ENCODE measurements around the gene ACHE. TPM values are rescaled to one million over a fixed set of nuclear protein-coding genes. Genes with fewer than 3 reads are reported as not detected.
A peak's percentile ranks its signal among the peaks of the same experiment; 100 is the strongest.
"Not testable (repeated sequence)": the region's sequence is repeated elsewhere in the genome, so short reads cannot be mapped to it uniquely, and the experiment has no call there.

Gene ACHE
- total and polyA plus RNA-seq, 7 experiments from 2014 or later: 0.11 to 0.32 (median 0.22) TPM; not detected in 4

DNA sequence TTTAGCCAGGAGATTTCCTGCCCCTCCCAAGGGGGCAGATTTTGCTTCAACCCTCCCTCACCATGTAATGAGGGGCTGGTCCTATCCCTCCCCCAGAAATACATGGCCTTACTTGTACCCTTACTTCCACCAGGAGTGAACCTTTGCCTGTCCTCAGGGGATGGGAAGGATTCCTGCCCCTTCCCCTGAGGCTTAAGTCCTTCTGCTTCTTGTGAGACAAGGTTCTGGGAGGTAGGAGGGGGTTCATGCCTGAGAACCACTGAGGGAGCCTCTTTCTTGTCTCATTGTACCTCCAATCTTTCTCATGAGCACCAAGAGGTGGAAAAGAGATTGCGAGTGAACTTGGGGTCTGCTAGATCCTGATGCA is 34.1 kb upstream of the ACHE start:
- DNase-seq (no peak), ATAC-seq (no peak)
- ChIA-PET POLR2A (no interaction called here), CTCF (no interaction called here)
- Histone ChIP-seq H3K9me3 (ENCODE audit: control insufficient read depth in 2 of 3, low read length in 3 of 3) (no peaks in the 10 kb centered on the region), H3K4me1 (ENCODE audit: control insufficient read depth in 2 of 2, insufficient read depth in 2 of 2, low read length in 2 of 2) (no peaks in the 10 kb centered on the region), H3K4me3 (ENCODE audit: low read length) (no peak overlapping the region), H3K27me3 (ENCODE audit: control insufficient read depth in 2 of 2, insufficient read depth in 2 of 2, low read length in 2 of 2) (no peaks in the 10 kb centered on the region), H3K36me3 (ENCODE audit: control insufficient read depth in 2 of 3, insufficient read depth in 3 of 3, low read length in 3 of 3) (no peaks in the 10 kb centered on the region), H3K27ac (ENCODE audit: low read depth, low read length) (no peak overlapping the region)
- H3K4me3 Mint-ChIP-seq: no peak overlapping the region
- peaks cover 3 to 17% (median 7%) of the 10 kb centered on the region in 11 donors for H3K9me3 Mint-ChIP-seq
- no peaks in the 10 kb centered on the region for H3K4me1 Mint-ChIP-seq
- H3K27me3 Mint-ChIP-seq: peaks cover 2 to 19% (median 7%) of the 10 kb centered on the region in 5 donors
- peaks cover 0 to 6% (median 4%) of the 10 kb centered on the region in 5 donors for H3K36me3 Mint-ChIP-seq
- H3K27ac Mint-ChIP-seq: peak overlapping the region in 1 of 9 donors; percentile 16
- intact Hi-C loops (cut with micrococcal nuclease): no loop called here

DNA sequence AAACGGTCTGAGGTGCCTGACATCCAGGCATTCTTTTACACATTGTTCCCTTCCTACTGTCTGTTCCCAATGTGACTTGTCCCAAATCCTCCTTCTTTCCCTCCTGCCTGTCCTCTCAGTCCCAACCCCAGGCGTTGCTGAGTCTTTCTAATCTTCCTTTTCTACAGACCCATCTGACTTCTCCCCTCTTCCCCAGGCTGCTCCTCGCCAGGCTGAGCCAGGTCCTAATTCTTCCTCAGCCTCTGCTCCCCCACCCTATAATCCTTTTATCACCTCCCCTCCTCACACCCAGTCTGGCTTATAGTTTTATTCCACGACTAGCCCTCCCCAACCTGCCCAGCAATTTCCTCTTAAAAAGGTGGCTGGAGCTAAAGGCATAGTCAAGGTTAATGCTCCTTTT is 27.9 kb upstream of the ACHE start:
- H3K36me3 Mint-ChIP-seq; intact Hi-C loops (cut with micrococcal nuclease); H3K27ac Mint-ChIP-seq; H3K4me3 Mint-ChIP-seq; H3K9me3 Mint-ChIP-seq; POLR2A ChIA-PET; H3K27me3 ChIP-seq (ENCODE audit: control insufficient read depth in 2 of 2, insufficient read depth in 2 of 2, low read length in 2 of 2); H3K9me3 ChIP-seq (ENCODE audit: control insufficient read depth in 2 of 3, low read length in 3 of 3); H3K36me3 ChIP-seq (ENCODE audit: control insufficient read depth in 2 of 3, insufficient read depth in 3 of 3, low read length in 3 of 3); H3K4me1 ChIP-seq (ENCODE audit: control insufficient read depth in 2 of 2, insufficient read depth in 2 of 2, low read length in 2 of 2); H3K27ac ChIP-seq (ENCODE audit: low read depth, low read length); H3K4me1 Mint-ChIP-seq; H3K4me3 ChIP-seq (ENCODE audit: low read length); ATAC-seq; DNase-seq; CTCF ChIA-PET: not testable (repeated sequence)
- H3K27me3 Mint-ChIP-seq: peaks cover 9 to 20% (median 17%) of the 10 kb centered on the region in 5 donors

DNA sequence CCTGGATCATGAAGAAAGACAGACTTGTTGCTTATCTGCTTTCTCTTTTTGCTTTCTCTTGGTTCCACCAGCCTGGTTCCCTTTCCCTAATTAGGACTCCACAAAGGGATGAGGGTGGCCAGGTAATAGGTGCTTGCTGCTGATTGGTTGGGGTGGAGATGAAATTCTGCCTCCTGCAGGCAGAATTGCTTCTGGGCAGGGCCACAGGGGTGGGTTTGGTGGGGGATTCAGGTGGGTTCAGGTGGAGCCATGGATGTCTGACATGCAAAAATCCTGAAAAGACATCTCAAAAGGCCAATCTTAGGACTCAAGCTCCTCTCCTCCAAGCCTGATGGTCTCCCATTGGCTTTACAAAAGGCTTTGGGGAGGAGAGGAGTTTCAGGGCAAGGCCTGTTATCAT is 25.4 kb upstream of the ACHE start:
- H3K9me3 Mint-ChIP-seq: no peaks in the 10 kb centered on the region
- peaks cover 0 to 4% (median 0%) of the 10 kb centered on the region in 7 donors for H3K4me1 Mint-ChIP-seq
- no peak overlapping the region for H3K4me3 ChIP-seq (ENCODE audit: low read length)
- ChIA-PET POLR2A (no interaction called here), CTCF (no interaction called here)
- ATAC-seq (no peak), DNase-seq (no peak)
- no peak overlapping the region for H3K27ac ChIP-seq (ENCODE audit: low read depth, low read length)
- H3K36me3 Mint-ChIP-seq: no peaks in the 10 kb centered on the region
- H3K27ac Mint-ChIP-seq: no peak overlapping the region
- H3K27me3 Mint-ChIP-seq: peaks cover 10 to 26% (median 21%) of the 10 kb centered on the region in 5 donors
- no peaks in the 10 kb centered on the region for H3K27me3 ChIP-seq (ENCODE audit: control insufficient read depth in 2 of 2, insufficient read depth in 2 of 2, low read length in 2 of 2)
- no peak overlapping the region for H3K4me3 Mint-ChIP-seq
- H3K9me3 ChIP-seq (ENCODE audit: control insufficient read depth in 2 of 3, low read length in 3 of 3): no peaks in the 10 kb centered on the region
- H3K4me1 ChIP-seq (ENCODE audit: control insufficient read depth in 2 of 2, insufficient read depth in 2 of 2, low read length in 2 of 2): no peaks in the 10 kb centered on the region
- intact Hi-C loops (cut with micrococcal nuclease): no loop called here
- no peaks in the 10 kb centered on the region for H3K36me3 ChIP-seq (ENCODE audit: control insufficient read depth in 2 of 3, insufficient read depth in 3 of 3, low read length in 3 of 3)

- ATAC-seq; H3K9me3 Mint-ChIP-seq; H3K4me3 Mint-ChIP-seq; H3K4me1 Mint-ChIP-seq; H3K4me3 ChIP-seq (ENCODE audit: low read length); H3K36me3 ChIP-seq (ENCODE audit: control insufficient read depth in 2 of 3, insufficient read depth in 3 of 3, low read length in 3 of 3); H3K27ac Mint-ChIP-seq; H3K36me3 Mint-ChIP-seq; POLR2A ChIA-PET; H3K27me3 ChIP-seq (ENCODE audit: control insufficient read depth in 2 of 2, insufficient read depth in 2 of 2, low read length in 2 of 2); DNase-seq; intact Hi-C loops (cut with micrococcal nuclease); CTCF ChIA-PET; H3K9me3 ChIP-seq (ENCODE audit: control insufficient read depth in 2 of 3, low read length in 3 of 3); H3K27ac ChIP-seq (ENCODE audit: low read depth, low read length); H3K4me1 ChIP-seq (ENCODE audit: control insufficient read depth in 2 of 2, insufficient read depth in 2 of 2, low read length in 2 of 2): not testable (repeated sequence)
- H3K27me3 Mint-ChIP-seq: peaks cover 12 to 27% (median 21%) of the 10 kb centered on the region in 5 donors
Observed at GRCh38 chr7:100919779-100920437, 24.2 kb upstream of the ACHE start.

GRCh38 chr7:100919335-100919734 is 23.6 kb upstream of the ACHE start:
- H3K9me3 ChIP-seq (ENCODE audit: control insufficient read depth in 2 of 3, low read length in 3 of 3); H3K36me3 ChIP-seq (ENCODE audit: control insufficient read depth in 2 of 3, insufficient read depth in 3 of 3, low read length in 3 of 3); DNase-seq; H3K4me1 ChIP-seq (ENCODE audit: control insufficient read depth in 2 of 2, insufficient read depth in 2 of 2, low read length in 2 of 2); H3K27me3 ChIP-seq (ENCODE audit: control insufficient read depth in 2 of 2, insufficient read depth in 2 of 2, low read length in 2 of 2); CTCF ChIA-PET; H3K27ac ChIP-seq (ENCODE audit: low read depth, low read length); H3K27ac Mint-ChIP-seq; intact Hi-C loops (cut with micrococcal nuclease); H3K4me3 Mint-ChIP-seq; H3K36me3 Mint-ChIP-seq; ATAC-seq; H3K4me3 ChIP-seq (ENCODE audit: low read length); H3K4me1 Mint-ChIP-seq; POLR2A ChIA-PET; H3K9me3 Mint-ChIP-seq: not testable (repeated sequence)
- H3K27me3 Mint-ChIP-seq: peaks cover 14 to 30% (median 22%) of the 10 kb centered on the region in 5 donors

- Mint-ChIP-seq H3K4me1 (peaks cover 0 to 3% (median 0%) of the 10 kb centered on the region in 7 donors), H3K27ac (no peak overlapping the region), H3K27me3 (peaks cover 5 to 30% (median 13%) of the 10 kb centered on the region in 5 donors), H3K9me3 (no peaks in the 10 kb centered on the region), H3K4me3 (no peak overlapping the region), H3K36me3 (no peaks in the 10 kb centered on the region)
- ATAC-seq (peak; percentile 68), DNase-seq (no peak)
- no peaks in the 10 kb centered on the region for H3K27me3 ChIP-seq (ENCODE audit: control insufficient read depth in 2 of 2, insufficient read depth in 2 of 2, low read length in 2 of 2)
- POLR2A ChIA-PET: no interaction called here
- intact Hi-C loops (cut with micrococcal nuclease): no loop called here
- CTCF ChIA-PET: no interaction called here
- no peak overlapping the region for H3K4me3 ChIP-seq (ENCODE audit: low read length)
- no peaks in the 10 kb centered on the region for H3K36me3 ChIP-seq (ENCODE audit: control insufficient read depth in 2 of 3, insufficient read depth in 3 of 3, low read length in 3 of 3)
- no peaks in the 10 kb centered on the region for H3K4me1 ChIP-seq (ENCODE audit: control insufficient read depth in 2 of 2, insufficient read depth in 2 of 2, low read length in 2 of 2)
- H3K9me3 ChIP-seq (ENCODE audit: control insufficient read depth in 2 of 3, low read length in 3 of 3): no peaks in the 10 kb centered on the region
- no peak overlapping the region for H3K27ac ChIP-seq (ENCODE audit: low read depth, low read length)
Observed at GRCh38 chr7:100914879-100915447, 19.3 kb upstream of the ACHE start.

GRCh38 chr7:100914208-100914878 is 18.7 kb upstream of the ACHE start:
- DNase-seq (no peak), ATAC-seq (no peak)
- no peaks in the 10 kb centered on the region for H3K9me3 Mint-ChIP-seq
- H3K36me3 Mint-ChIP-seq: no peaks in the 10 kb centered on the region
- H3K27me3 Mint-ChIP-seq: peaks cover 5 to 26% (median 13%) of the 10 kb centered on the region in 5 donors
- H3K27ac Mint-ChIP-seq: no peak overlapping the region
- H3K9me3 ChIP-seq (ENCODE audit: control insufficient read depth in 2 of 3, low read length in 3 of 3): no peaks in the 10 kb centered on the region
- H3K36me3 ChIP-seq (ENCODE audit: control insufficient read depth in 2 of 3, insufficient read depth in 3 of 3, low read length in 3 of 3): no peaks in the 10 kb centered on the region
- H3K4me1 ChIP-seq (ENCODE audit: control insufficient read depth in 2 of 2, insufficient read depth in 2 of 2, low read length in 2 of 2): no peaks in the 10 kb centered on the region
- no peak overlapping the region for H3K4me3 Mint-ChIP-seq
- ChIA-PET POLR2A (no interaction called here), CTCF (interaction anchor here (0.6 kb wide), 1 partner anchor 16 kb away, joined by 3 read pairs; no protein-coding TSS in a partner anchor)
- intact Hi-C loops (cut with micrococcal nuclease): no loop called here
- H3K4me3 ChIP-seq (ENCODE audit: low read length): no peak overlapping the region
- no peaks in the 10 kb centered on the region for H3K27me3 ChIP-seq (ENCODE audit: control insufficient read depth in 2 of 2, insufficient read depth in 2 of 2, low read length in 2 of 2)
- no peak overlapping the region for H3K27ac ChIP-seq (ENCODE audit: low read depth, low read length)
- peaks cover 0 to 3% (median 0%) of the 10 kb centered on the region in 7 donors for H3K4me1 Mint-ChIP-seq
